GM12891 (cell line): ENCODE data around the gene INTS6.

ENCODE experiments used
- POLR2A ChIP-seq: IDR thresholded peaks from 2 replicates; pipeline ENCODE4 v1.6.1; 2011; ENCODE audit warnings: low read depth, low read length, control low read depth
- POLR2AphosphoS5 ChIP-seq: IDR thresholded peaks from 2 replicates; pipeline ENCODE4 v1.6.1; 2011; ENCODE audit warnings: low read depth, low read length, control low read depth
- POU2F2 ChIP-seq: IDR thresholded peaks from 2 replicates; pipeline ENCODE4 v1.6.1; 2011; ENCODE audit warnings: low read depth, mild to moderate bottlenecking, control low read depth, low read length, moderate library complexity
- SPI1 ChIP-seq: IDR thresholded peaks from 2 replicates; pipeline ENCODE4 v1.6.1; 2011; ENCODE audit warnings: low read depth, low read length, control low read depth
- TAF1 ChIP-seq: IDR thresholded peaks from 2 replicates; pipeline ENCODE4 v1.6.1; 2011; ENCODE audit warnings: low read depth, low read length, control low read depth

DNA sequence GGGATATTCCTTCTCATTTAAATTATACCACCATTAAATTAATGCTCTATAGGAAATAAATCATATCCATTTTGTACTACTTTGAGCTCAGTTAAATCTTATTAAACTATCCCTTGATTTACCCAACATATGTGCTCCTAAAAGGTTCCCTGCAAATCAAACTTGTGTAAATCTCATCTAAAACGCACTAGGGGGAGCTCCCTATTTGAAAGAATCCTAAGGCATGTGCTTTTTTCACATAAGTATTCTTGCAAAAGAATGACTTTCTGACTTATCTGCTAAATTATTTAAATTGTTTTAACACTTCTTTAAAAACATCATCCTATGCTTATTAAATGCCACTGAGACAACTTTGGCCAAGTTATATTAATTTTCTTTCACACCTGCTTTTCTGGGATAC lies 7.9 kb downstream of the INTS6 start:
- TF ChIP-seq POLR2A (no peak), POLR2AphosphoS5 (no peak), SPI1 (no peak), TAF1 (no peak), POU2F2 (no peak)
